ENCODE results near the gene LEFTY1. TPM values are rescaled to one million over a fixed set of nuclear protein-coding genes. Genes with fewer than 3 reads are reported as not detected.

LEFTY1 gene
- total and polyA plus RNA-seq, 9 of the 15 experiments (the other 6 are each of a cell fraction or from before 2014, with no cell fraction given), result 0.07 to 0.24 (median 0.17) TPM; not detected in 5

- peak in 1 of 3 experiments; percentile 92; a peak in 2 of 6 replicates for TF ChIP-seq ZBTB11 (CRISPR knock-in tag; IDR thresholded peaks at IDR 0.05)
- TF ChIP-seq TFE3 (CRISPR knock-in tag; IDR thresholded peaks at IDR 0.05), result peak; percentile 14; the same call in 1 of the 2 replicates
- peak; percentile 70; the same call in 1 of the 2 replicates for TF ChIP-seq FOXP4 (CRISPR knock-in tag; IDR thresholded peaks at IDR 0.05; ENCODE audit: borderline replicate concordance)
- TF ChIP-seq CGGBP1 (CRISPR knock-in tag; IDR thresholded peaks at IDR 0.05), result no peak
- TF ChIP-seq PTBP1 (IDR thresholded peaks at IDR 0.05; ENCODE audit: low read depth, low read length), result peak; percentile 80
- TF ChIP-seq ZNF449 (CRISPR knock-in tag; IDR thresholded peaks at IDR 0.05), result peak; percentile 85; the same call in 1 of the 2 replicates
- peak; percentile 83 to 88 for TF ChIP-seq FOXK2 (conservative IDR thresholded peaks at IDR 0.05 in 1 of 2, IDR thresholded peaks at IDR 0.05 in 1 of 2; ENCODE audit: low read depth in 2 of 2)
- no peak for TF ChIP-seq THAP7 (CRISPR knock-in tag; IDR thresholded peaks at IDR 0.05)
- peak; percentile 55; the same call in 1 of the 2 replicates for TF ChIP-seq RAD51 (IDR thresholded peaks at IDR 0.05; ENCODE audit: borderline replicate concordance, low read depth)
- TF ChIP-seq NCOR1 (IDR thresholded peaks at IDR 0.05), result peak; percentile 100
- TF ChIP-seq STAT5A (IDR thresholded peaks at IDR 0.05; ENCODE audit: borderline replicate concordance, low read length), result peak; percentile 100
- no peak; the same call in none of the 2 replicates for TF ChIP-seq ZSCAN29 (IDR thresholded peaks at IDR 0.05)
- peak; percentile 65 for TF ChIP-seq ZNF23 (CRISPR knock-in tag; IDR thresholded peaks at IDR 0.05)
- peak; percentile 91 for TF ChIP-seq BCOR (IDR thresholded peaks at IDR 0.05)
- peak; percentile 52; the same call in 1 of the 2 replicates for TF ChIP-seq PHF8 (IDR thresholded peaks at IDR 0.05; ENCODE audit: borderline replicate concordance, low read length)
Observed at GRCh38 chr1:225928186-225929175, 39.5 kb upstream of the LEFTY1 start (continued).

All from K562 (cell line).